ENCODE data around the gene TMEM219.
A peak's percentile ranks its signal among the peaks of the same experiment; 100 is the strongest.

TMEM219 gene

GRCh38 chr16:29975134-29975538 is 13.3 kb downstream of the TMEM219 start:
- TF ChIP-seq CTCF (IDR thresholded peaks at IDR 0.05; ENCODE audit: insufficient read depth, low read length, missing control alignments): no peak
- CTCF ChIA-PET: interaction anchor here (0.8 to 1.6 kb wide), 5 partner anchors 11 to 167 kb away, joined by 3 to 12 read pairs (median 6); no protein-coding TSS in a partner anchor
- peak overlapping the region; percentile 95 for H3K4me3 ChIP-seq (ENCODE audit: low read depth, low read length)
- POLR2A ChIA-PET: interaction anchor here (1.1 to 3.2 kb wide), 3 partner anchors 10 to 49 kb away, joined by 5 to 18 read pairs (median 10); partner anchors contain the start of genes HIRIP3 and KCTD13
- no peak for DNase-seq (ENCODE audit: low read depth, low spot score)

DNA sequence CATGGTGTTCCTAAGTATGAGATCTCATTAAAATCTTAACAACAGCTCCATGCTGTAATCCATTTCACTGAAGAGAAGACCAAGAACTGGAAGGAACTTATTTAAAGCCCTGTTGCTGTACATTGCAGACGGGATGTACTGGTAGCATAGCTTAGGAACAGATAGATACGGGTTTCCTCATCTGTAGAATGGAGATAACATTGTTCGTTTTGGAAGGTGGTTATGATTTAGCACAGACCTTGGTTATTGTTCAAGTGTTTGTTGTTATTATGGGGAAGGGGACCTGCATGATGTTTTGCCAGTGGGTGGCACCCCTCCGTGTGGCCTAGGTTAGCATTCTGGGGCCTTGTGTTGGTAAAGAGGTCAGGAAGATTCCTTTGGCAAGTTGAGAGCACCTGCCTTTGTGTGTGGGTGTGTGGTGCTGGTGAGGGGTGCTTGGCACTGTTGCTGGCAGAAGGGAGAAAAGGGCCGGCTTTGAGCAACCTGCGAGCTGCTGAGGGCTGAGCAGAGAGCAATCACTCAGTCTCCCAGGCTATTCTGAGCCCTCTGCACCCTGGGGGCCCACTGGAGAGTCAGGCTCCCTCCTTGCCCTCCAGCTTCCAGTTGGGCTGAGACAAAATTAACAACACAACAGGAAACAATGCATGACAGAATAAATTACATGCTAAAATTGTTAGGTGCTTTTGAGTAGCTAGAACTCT is 14.1 kb downstream of the TMEM219 start:
- TF ChIP-seq CTCF (IDR thresholded peaks at IDR 0.05; ENCODE audit: insufficient read depth, low read length, missing control alignments): no peak
- DNase-seq (ENCODE audit: low read depth, low spot score): no peak
- ChIA-PET POLR2A (interaction anchor here (0.8 to 1.5 kb wide), 3 partner anchors 9 to 12 kb away, joined by 3 to 5 read pairs (median 3); no protein-coding TSS in a partner anchor), CTCF (interaction anchor here (0.8 to 1.6 kb wide), 7 partner anchors 10 to 168 kb away, joined by 3 to 12 read pairs (median 4); partner anchors contain the start of gene HIRIP3)
- H3K4me3 ChIP-seq (ENCODE audit: low read depth, low read length): peak overlapping the region; percentile 95

DNA sequence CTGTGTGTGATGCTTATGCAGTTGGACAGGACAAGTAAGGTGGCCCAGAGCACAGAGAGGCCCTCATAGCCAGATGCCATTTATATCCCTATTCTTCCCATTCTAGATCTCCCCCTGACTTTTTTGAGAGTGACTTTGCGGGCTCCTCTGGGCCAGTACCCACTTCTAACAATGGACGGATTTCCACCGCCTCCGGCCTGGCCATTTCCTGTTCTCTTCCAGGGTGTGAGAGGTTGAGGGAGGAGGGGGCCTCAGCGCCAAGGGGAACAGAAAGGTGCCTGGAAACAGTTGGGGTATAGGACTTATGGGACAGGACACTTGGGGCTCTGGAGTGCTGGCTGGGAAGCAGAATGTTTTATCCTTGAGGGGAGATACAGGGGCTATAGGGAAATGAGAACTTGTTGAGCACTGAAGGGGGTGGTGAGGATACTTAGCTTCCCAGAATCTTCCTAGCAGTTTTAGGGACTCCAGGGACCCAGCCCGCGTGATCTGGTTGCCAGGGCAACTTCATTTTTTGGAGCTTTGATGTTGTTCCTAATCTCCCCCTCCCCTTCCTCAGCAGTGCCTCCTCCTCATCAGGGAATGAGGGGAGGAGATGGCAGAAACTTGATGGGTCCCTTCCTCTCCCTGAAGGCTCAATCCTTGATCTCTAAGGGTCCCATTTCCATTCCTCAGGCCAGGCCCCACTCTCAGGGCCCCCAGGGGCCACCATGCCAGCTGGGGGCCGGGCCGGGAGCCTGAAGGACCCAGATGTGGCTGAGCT is 15.4 kb downstream of the TMEM219 start:
- DNase-seq (ENCODE audit: low read depth, low spot score): no peak
- H3K4me3 ChIP-seq (ENCODE audit: low read depth, low read length): no peak overlapping the region
- CTCF ChIA-PET: interaction anchor here (0.8 to 1.2 kb wide), 2 partner anchors 14 to 18 kb away, joined by 3 read pairs; partner anchors contain the start of gene HIRIP3
- TF ChIP-seq CTCF (IDR thresholded peaks at IDR 0.05; ENCODE audit: insufficient read depth, low read length, missing control alignments): no peak
- POLR2A ChIA-PET: interaction anchor here (0.5 to 1.5 kb wide), 2 partner anchors 9 to 89 kb away, joined by 3 read pairs; no protein-coding TSS in a partner anchor

DNA sequence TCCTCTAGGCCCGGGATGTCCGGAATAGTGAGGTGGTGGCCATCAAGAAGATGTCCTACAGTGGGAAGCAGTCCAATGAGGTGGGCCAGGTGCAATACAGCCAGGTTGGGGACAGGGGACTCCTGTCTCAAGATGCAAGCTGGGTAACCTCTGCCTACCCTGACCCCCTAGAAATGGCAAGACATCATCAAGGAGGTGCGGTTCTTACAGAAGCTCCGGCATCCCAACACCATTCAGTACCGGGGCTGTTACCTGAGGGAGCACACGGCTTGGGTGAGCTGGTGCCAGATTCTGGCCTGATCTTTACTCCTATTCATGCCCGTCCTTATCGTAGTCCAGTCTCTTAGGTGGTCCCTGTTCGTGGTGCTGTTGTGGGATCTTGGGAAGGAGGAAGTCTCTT is 16.2 kb downstream of the TMEM219 start:
- ChIA-PET CTCF (no interaction called here), POLR2A (interaction anchor here (1.4 kb wide), 1 partner anchor 16 kb away, joined by 3 read pairs; no protein-coding TSS in a partner anchor)
- no peak for DNase-seq (ENCODE audit: low read depth, low spot score)
- H3K4me3 ChIP-seq (ENCODE audit: low read depth, low read length): no peak overlapping the region
- TF ChIP-seq CTCF (IDR thresholded peaks at IDR 0.05; ENCODE audit: insufficient read depth, low read length, missing control alignments): no peak

GRCh38 chr16:29978564-29979270 is 16.8 kb downstream of the TMEM219 start:
- POLR2A ChIA-PET: interaction anchor here (1.4 kb wide), 1 partner anchor 15 kb away, joined by 3 read pairs; no protein-coding TSS in a partner anchor
- H3K4me3 ChIP-seq (ENCODE audit: low read depth, low read length): no peak overlapping the region
- no peak for TF ChIP-seq CTCF (IDR thresholded peaks at IDR 0.05; ENCODE audit: insufficient read depth, low read length, missing control alignments)
- CTCF ChIA-PET: interaction anchor here (1.5 kb wide), 1 partner anchor 27 kb away, joined by 3 read pairs; no protein-coding TSS in a partner anchor
- no peak for DNase-seq (ENCODE audit: low read depth, low spot score)
